ENCODE data around the gene COL6A1.
"Not testable (repeated sequence)": the region's sequence is repeated elsewhere in the genome, so short reads cannot be mapped to it uniquely, and the experiment has no call there.

The COL6A1 gene

GRCh38 chr21:45995686-45996179 lies 14.2 kb downstream of the COL6A1 start:
- DNase-seq (ENCODE audit: low spot score) = no peak

GRCh38 chr21:45996311-45997204 lies 15.0 kb downstream of the COL6A1 start:
- DNase-seq (ENCODE audit: low spot score) = no peak

- DNase-seq (ENCODE audit: low spot score) = no peak
Measured at GRCh38 chr21:45997205-45997494, 15.6 kb downstream of the COL6A1 start.

GRCh38 chr21:45997495-45998275 lies 16.1 kb downstream of the COL6A1 start:
- DNase-seq (ENCODE audit: low spot score) = no peak

DNA sequence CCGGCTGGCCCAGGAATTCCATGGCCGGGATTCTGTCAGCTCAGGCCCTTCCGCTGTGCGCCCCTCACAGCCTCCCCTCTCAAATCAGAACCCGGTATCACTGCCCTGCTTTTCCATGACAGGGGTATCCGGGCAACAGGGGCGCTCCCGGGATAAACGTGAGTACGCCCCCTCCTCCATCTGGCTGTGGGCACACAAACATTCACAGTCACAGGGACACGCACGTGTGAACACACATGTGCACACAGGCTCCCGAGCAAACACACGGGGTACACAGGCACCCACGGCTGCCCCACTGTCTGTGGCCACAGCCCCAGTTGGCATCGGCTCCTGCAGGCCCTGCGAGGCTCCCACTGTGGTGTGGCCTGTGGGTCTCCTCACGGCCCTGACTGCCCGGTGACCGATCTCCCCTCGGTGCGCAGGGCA lies 16.7 kb downstream of the COL6A1 start:
- DNase-seq (ENCODE audit: low spot score) = no peak

GRCh38 chr21:45998871-45999580 lies 17.5 kb downstream of the COL6A1 start:
- DNase-seq (ENCODE audit: low spot score) = no peak

GRCh38 chr21:45999581-46000181 lies 18.1 kb downstream of the COL6A1 start:
- no peak for DNase-seq (ENCODE audit: low spot score)

- no peak for DNase-seq (ENCODE audit: low spot score)
Measured at GRCh38 chr21:46000182-46000730, 18.7 kb downstream of the COL6A1 start.

- DNase-seq (ENCODE audit: low spot score) = no peak
Measured at GRCh38 chr21:46000731-46001641, 19.4 kb downstream of the COL6A1 start.

DNA sequence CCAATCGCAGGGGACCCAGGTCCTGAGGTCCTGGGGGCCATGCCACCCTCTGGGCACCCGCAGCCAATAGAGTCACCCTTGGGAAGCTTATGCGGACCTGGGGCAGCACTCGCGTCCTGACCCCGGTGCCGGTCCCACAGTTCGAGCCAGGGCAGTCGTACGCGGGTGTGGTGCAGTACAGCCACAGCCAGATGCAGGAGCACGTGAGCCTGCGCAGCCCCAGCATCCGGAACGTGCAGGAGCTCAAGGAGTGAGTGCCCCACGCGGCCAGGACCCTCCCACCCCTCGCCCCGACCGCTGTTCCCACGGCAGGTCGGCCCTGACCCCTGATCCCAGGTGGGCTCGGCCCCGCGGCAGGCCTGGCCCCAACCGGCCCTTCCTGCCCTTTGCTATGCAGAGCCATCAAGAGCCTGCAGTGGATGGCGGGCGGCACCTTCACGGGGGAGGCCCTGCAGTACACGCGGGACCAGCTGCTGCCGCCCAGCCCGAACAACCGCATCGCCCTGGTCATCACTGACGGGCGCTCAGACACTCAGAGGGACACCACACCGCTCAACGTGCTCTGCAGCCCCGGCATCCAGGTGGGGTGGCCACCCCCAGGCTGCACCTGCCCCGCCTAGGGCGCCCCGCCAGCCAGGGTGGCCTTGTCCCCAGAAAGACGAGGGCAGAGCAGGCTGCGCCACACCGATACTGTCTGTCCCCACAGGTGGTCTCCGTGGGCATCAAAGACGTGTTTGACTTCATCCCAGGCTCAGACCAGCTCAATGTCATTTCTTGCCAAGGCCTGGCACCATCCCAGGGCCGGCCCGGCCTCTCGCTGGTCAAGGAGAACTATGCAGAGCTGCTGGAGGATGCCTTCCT lies 20.5 kb downstream of the COL6A1 start:
- DNase-seq (ENCODE audit: low spot score) = no peak

- DNase-seq (ENCODE audit: low spot score) = no peak
Measured at GRCh38 chr21:46002841-46003574, 21.4 kb downstream of the COL6A1 start.

- DNase-seq (ENCODE audit: low spot score) = no peak
Measured at GRCh38 chr21:46003575-46004007, 22.0 kb downstream of the COL6A1 start.

DNA sequence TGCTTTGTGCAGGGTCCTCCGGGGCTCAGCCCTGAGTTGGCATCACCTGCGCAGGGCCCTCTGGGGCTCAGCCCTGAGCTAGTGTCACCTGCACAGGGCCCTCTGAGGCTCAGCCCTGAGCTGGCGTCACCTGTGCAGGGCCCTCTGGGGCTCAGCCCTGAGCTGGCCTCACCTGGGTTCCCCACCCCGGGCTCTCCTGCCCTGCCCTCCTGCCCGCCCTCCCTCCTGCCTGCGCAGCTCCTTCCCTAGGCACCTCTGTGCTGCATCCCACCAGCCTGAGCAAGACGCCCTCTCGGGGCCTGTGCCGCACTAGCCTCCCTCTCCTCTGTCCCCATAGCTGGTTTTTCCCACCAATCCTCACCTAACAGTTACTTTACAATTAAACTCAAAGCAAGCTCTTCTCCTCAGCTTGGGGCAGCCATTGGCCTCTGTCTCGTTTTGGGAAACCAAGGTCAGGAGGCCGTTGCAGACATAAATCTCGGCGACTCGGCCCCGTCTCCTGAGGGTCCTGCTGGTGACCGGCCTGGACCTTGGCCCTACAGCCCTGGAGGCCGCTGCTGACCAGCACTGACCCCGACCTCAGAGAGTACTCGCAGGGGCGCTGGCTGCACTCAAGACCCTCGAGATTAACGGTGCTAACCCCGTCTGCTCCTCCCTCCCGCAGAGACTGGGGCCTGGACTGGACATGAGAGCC lies 22.7 kb downstream of the COL6A1 start:
- no peak for DNase-seq (ENCODE audit: low spot score)

- DNase-seq (ENCODE audit: low spot score) = no peak
Measured at GRCh38 chr21:46005081-46005480, 23.5 kb downstream of the COL6A1 start.

DNA sequence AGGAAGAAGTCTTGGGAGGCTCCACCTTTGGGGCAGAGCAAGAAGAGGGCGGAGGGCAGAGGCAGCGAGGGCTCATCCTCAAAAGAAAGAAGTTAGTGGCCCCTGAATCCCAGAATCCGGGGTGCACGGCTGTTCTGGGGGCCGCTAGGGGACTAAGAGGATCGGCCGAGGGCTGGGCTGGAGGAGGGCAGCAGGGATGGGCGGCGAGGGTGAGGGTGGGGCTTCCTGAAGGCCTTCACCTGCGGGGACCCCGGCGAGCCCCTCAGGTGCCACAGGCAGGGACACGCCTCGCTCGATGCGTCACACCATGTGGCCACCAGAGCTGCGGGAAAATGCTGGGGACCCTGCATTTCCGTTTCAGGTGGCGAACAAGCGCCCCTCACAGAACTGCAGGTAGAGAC lies 23.9 kb downstream of the COL6A1 start:
- no peak for DNase-seq (ENCODE audit: low spot score)

DNA sequence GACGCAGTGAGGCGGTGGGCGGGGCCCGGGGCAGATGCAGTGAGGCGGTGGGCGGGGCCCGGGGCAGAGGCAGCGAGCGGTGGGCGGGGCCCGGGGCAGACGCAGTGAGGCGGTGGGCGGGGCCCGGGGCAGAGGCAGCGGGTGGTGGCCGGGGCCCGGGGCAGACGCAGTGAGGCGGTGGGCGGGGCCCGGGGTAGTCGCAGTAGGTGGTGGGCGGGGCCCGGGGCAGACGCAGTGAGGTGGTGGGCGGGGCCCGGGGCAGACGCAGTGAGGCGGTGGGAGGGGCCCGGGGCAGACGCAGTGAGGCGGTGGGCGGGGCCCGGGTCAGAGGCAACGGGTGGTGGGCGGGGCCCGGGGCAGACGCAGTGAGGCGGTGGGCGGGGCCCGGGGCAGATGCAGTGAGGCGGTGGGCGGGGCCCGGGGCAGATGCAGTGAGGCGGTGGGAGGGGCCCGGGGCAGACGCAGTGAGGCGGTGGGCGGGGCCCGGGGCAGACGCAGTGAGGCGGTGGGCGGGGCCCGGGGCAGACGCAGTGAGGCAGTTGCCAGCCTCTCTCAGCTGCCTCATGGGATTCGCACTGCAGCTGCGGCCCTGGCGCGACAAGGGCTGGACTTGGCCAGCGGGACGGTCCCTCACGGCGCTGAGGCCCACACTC lies 24.4 kb downstream of the COL6A1 start:
- not testable (repeated sequence) for DNase-seq (ENCODE audit: low spot score)

DNA sequence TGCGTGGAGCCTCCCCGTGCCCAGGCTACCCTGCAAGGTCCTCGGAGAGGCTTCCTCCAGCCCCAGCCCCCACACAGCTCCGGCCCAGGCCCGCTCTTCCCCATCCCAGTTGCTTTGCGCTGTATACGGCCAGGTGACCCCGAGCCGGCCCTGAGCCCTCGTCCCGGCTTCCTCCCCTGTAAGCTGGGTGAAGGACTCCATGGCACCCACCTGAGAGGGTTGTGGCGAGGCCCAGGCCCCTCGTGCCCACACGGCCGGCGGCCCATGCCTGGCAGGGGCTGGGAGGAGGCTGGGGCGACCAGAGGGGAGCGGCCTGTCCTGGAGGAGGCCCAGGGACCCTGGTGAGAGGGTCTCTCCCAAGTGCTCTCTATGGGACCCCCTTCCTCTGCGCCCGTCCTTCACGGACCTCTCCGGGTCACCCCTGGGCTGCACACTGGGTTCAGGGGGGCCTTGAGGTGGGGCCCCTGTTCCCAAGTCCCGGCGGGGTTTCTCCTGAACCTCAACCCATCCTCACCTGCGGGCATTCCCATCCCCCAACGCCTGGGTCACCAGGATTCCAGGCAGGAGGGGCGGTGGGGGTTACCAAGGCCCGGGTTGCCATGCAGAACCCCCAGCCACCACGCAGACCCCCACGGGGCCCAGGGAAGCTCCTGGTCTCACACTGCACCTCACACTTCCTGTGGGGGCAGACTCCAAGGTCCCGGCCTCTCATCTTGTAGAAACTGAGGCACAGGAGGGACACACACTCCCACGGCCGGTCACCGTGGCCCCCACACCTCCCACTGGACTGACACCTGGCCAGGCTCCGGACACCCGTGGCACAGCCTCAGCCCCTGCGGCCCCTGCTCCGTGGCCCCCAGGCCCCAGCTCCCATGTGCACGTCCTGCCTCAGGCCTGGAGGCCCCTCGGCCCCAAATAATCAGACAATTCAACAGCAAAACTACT lies 25.2 kb downstream of the COL6A1 start:
- no peak for DNase-seq (ENCODE audit: low spot score)

Measured in putamen (tissue), 1 donor.